GM12892 (cell line): ENCODE measurements around the gene VPS54.

ENCODE experiments used
- POLR2A ChIP-seq: IDR thresholded peaks from 2 replicates; pipeline ENCODE4 v1.6.1; 2011; ENCODE audit warnings: low read depth, low read length, control low read depth
- POLR2AphosphoS5 ChIP-seq: IDR thresholded peaks from 2 replicates; pipeline ENCODE4 v1.6.1; 2011; ENCODE audit warnings: low read depth, low read length, control low read depth

DNA sequence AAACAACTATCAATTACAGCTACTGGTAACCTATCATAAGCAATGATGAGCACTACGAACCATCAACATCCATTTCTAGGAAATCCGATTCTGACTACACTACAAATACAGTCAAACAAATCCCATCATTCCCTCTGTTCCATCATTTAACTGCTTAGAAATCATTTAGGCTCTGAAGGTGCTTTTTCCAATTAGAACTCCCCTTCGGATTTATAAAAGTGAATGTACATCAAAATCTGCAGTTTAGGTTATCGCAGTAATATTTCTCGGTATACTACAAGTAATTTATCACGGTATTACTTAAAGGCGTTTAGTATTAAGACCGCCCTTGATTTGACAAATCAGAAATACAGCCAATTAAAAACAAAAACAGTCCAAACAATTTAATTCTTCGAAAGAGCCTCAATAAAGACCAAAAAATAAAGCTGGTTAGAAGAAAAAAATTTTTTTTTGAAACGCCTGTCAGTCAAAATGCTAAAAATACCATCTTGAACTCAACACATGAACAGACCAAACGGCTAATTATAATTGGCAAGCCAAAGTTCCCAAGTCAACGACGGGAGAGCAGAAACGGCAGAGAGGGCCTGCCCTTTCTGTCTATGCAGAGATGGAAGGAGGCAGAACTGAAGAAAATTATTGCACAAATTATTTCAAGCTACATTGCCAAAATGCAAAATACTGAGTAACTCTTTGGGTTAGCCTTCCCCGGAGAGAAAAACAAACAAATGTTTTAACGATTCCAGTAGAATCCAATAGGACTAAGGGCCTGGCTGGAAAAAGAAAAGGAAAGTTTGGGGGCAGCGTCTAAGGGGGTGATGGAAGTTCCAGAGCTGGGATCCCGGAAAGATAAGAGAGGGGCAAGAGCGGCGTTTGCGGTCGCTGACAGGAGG, 1.2 kb downstream of the VPS54 start:
- TF ChIP-seq POLR2AphosphoS5 (no peak), POLR2A (no peak)
